Measurements from ENCODE around the gene DSE.

DSE gene

DNA sequence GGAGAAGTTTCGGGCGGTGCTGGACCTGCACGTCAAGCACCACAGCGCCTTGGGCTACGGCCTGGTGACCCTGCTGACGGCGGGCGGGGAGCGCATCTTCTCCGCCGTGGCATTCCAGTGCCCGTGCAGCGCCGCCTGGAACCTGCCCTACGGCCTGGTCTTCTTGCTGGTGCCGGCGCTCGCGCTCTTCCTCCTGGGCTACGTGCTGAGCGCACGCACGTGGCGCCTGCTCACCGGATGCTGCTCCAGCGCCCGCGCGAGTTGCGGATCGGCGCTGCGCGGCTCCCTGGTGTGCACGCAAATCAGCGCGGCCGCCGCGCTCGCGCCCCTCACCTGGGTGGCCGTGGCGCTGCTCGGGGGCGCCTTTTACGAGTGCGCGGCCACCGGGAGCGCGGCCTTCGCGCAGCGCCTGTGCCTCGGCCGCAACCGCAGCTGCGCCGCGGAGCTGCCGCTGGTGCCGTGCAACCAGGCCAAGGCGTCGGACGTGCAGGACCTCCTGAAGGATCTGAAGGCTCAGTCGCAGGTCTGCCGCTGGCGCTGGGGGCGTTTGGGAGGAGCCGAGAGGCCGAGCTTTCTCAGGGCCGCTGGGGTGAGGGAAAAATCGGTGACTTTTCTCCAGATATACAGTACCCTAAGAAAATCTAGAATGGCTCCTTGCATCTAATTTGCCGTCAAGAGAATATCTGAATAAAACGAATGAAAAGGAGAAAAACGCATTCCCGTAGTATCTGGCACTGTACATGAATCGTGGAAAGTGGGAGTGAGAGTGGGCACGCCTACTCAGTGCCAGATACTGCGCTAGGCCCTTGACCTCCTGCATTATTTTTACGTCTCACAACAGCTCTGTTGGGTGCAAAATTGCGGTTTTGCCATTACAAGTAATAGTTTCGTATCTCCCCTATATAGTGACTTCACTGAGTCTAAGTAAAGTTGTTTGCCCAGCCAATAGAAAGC is 91.5 kb downstream of the DSE start:
- TF ChIP-seq POLR2AphosphoS5 (IDR thresholded peaks at IDR 0.05; ENCODE audit: low read depth, low read length) (no peak), TAF1 (IDR thresholded peaks at IDR 0.05; ENCODE audit: borderline replicate concordance, insufficient read depth, low read length) (no peak), SIN3A (IDR thresholded peaks at IDR 0.05; ENCODE audit: borderline replicate concordance, insufficient read depth, low read length) (no peak), FOXP2 (optimal IDR thresholded peaks at IDR 0.05; ENCODE audit: borderline replicate concordance, extremely low read depth, extremely low read length, insufficient read depth) (no peak)
- TF ChIP-seq, protein P1, sequence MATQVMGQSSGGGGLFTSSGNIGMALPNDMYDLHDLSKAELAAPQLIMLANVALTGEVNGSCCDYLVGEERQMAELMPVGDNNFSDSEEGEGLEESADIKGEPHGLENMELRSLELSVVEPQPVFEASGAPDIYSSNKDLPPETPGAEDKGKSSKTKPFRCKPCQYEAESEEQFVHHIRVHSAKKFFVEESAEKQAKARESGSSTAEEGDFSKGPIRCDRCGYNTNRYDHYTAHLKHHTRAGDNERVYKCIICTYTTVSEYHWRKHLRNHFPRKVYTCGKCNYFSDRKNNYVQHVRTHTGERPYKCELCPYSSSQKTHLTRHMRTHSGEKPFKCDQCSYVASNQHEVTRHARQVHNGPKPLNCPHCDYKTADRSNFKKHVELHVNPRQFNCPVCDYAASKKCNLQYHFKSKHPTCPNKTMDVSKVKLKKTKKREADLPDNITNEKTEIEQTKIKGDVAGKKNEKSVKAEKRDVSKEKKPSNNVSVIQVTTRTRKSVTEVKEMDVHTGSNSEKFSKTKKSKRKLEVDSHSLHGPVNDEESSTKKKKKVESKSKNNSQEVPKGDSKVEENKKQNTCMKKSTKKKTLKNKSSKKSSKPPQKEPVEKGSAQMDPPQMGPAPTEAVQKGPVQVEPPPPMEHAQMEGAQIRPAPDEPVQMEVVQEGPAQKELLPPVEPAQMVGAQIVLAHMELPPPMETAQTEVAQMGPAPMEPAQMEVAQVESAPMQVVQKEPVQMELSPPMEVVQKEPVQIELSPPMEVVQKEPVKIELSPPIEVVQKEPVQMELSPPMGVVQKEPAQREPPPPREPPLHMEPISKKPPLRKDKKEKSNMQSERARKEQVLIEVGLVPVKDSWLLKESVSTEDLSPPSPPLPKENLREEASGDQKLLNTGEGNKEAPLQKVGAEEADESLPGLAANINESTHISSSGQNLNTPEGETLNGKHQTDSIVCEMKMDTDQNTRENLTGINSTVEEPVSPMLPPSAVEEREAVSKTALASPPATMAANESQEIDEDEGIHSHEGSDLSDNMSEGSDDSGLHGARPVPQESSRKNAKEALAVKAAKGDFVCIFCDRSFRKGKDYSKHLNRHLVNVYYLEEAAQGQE (IDR thresholded peaks at IDR 0.05; ENCODE audit: insufficient read depth in 1 of 2, low read depth in 2 of 2, low read length in 2 of 2), result no peak

DNA sequence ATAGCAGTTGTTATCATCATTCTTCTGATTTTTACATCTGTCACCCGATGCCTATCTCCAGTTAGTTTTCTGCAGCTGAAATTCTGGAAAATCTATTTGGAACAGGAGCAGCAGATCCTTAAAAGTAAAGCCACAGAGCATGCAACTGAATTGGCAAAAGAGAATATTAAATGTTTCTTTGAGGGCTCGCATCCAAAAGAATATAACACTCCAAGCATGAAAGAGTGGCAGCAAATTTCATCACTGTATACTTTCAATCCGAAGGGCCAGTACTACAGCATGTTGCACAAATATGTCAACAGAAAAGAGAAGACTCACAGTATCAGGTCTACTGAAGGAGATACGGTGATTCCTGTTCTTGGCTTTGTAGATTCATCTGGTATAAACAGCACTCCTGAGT is 92.6 kb downstream of the DSE start:
- TF ChIP-seq SIN3A (IDR thresholded peaks at IDR 0.05; ENCODE audit: borderline replicate concordance, insufficient read depth, low read length), result no peak
- TF ChIP-seq, protein P1 (IDR thresholded peaks at IDR 0.05; ENCODE audit: insufficient read depth in 1 of 2, low read depth in 2 of 2, low read length in 2 of 2), result no peak
- no peak for TF ChIP-seq FOXP2 (optimal IDR thresholded peaks at IDR 0.05; ENCODE audit: borderline replicate concordance, extremely low read depth, extremely low read length, insufficient read depth)

DNA sequence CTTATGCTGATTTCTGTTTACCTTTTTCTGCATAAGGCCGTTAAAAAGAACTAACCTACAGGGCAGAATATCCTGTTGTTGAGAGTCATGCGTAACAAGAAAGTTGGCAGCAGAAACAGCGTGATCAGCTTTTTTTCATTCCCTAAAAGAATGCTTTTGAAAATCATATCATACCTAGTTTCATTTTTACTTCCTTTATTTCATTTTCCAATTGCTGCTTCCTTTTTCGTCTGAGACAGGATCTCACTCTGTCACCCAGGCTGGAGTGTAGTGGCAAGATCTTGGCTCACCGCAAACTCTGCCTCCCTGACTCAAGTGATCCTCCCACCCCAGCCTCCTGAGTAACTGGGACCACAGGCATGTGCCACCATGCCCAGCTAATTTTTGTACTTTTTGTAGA is 94.5 kb downstream of the DSE start:
- TF ChIP-seq, protein P1 (IDR thresholded peaks at IDR 0.05; ENCODE audit: insufficient read depth in 1 of 2, low read depth in 2 of 2, low read length in 2 of 2), result no peak
- TF ChIP-seq POLR2AphosphoS5 (IDR thresholded peaks at IDR 0.05; ENCODE audit: low read depth, low read length), result no peak

DNA sequence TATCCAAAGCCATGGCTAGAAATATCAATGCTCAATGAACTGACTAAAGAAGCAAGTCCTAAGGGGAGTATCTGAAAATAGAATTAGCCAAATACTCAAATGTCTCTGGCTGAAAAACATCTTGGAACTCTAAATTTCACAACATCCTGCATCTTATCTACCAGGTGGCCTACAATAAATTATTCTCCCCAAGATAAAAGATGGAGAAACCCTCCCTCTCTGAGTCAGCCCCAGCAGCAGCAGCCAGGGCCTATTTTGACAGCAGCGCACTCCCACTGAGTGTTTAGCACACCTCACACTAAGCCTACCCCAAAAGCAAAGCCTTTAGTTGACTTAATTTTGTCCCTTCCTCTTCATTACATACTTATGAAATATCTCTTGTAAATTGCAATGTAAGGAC is 96.3 kb downstream of the DSE start:
- no peak for TF ChIP-seq TAF1 (IDR thresholded peaks at IDR 0.05; ENCODE audit: borderline replicate concordance, insufficient read depth, low read length)
- TF ChIP-seq FOXP2 (optimal IDR thresholded peaks at IDR 0.05; ENCODE audit: borderline replicate concordance, extremely low read depth, extremely low read length, insufficient read depth), result no peak
- TF ChIP-seq, protein P1 (IDR thresholded peaks at IDR 0.05; ENCODE audit: insufficient read depth in 1 of 2, low read depth in 2 of 2, low read length in 2 of 2), result no peak
- TF ChIP-seq SIN3A (IDR thresholded peaks at IDR 0.05; ENCODE audit: borderline replicate concordance, insufficient read depth, low read length), result no peak
- TF ChIP-seq POLR2AphosphoS5 (IDR thresholded peaks at IDR 0.05; ENCODE audit: low read depth, low read length), result no peak

DNA sequence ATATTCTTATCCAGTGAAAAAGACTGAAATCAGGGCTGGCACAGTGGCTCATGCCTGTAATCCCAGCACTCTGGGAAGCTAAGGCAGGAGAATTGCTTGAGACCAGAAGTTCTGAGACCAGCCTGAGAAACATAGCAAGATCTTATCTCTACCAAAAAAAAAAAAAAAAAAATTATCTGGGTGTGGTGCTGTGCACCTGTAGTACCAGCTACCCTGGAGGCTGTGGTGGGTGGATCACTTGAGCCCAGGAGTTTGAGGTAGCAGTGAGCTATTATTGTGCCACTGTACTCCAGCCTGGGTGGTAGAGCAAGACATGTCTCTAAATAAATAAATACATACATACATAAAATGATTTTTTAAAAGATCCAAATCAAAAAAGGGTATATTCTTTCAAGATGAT is 96.8 kb downstream of the DSE start:
- TF ChIP-seq SIN3A (IDR thresholded peaks at IDR 0.05; ENCODE audit: borderline replicate concordance, insufficient read depth, low read length) (no peak), FOXP2 (optimal IDR thresholded peaks at IDR 0.05; ENCODE audit: borderline replicate concordance, extremely low read depth, extremely low read length, insufficient read depth) (no peak), TAF1 (IDR thresholded peaks at IDR 0.05; ENCODE audit: borderline replicate concordance, insufficient read depth, low read length) (no peak), POLR2AphosphoS5 (IDR thresholded peaks at IDR 0.05; ENCODE audit: low read depth, low read length) (no peak)
- TF ChIP-seq, protein P1 (IDR thresholded peaks at IDR 0.05; ENCODE audit: insufficient read depth in 1 of 2, low read depth in 2 of 2, low read length in 2 of 2), result no peak
